ES-I3 (cell line): Measurements from ENCODE around the gene EP400.

ENCODE experiments used
- H3K36me3 ChIP-seq: 2 replicates; pipeline ENCODE4 v1.6.1; 2013; ENCODE audit warnings: mild to moderate bottlenecking, low read length, control low read depth, moderate library complexity; ENCODE audit not compliant: insufficient read depth
- H3K4me1 ChIP-seq: 2 replicates; pipeline ENCODE4 v1.6.1; 2013; ENCODE audit warnings: mild to moderate bottlenecking, control low read depth, low read length; ENCODE audit not compliant: insufficient read depth
- H3K9ac ChIP-seq: 2 replicates; pipeline ENCODE4 v1.6.1; 2013; ENCODE audit warnings: low read depth, mild to moderate bottlenecking, low read length, moderate library complexity
- H3K9me3 ChIP-seq: 2 replicates; pipeline ENCODE4 v1.6.1; 2013; ENCODE audit warnings: mild to moderate bottlenecking, low read length, moderate library complexity; ENCODE audit not compliant: control insufficient read depth, insufficient read depth

The EP400 gene

GRCh38 chr12:131908092-131909080, 41.4 kb upstream of the EP400 start:
- no peaks in the 10 kb centered on the region; the same call in 1 of the 2 replicates for H3K36me3 ChIP-seq
- no peaks in the 10 kb centered on the region for H3K9me3 ChIP-seq
- H3K9ac ChIP-seq, result no peak overlapping the region
- peaks cover 4% of the 10 kb centered on the region; the same call in 1 of the 2 replicates for H3K4me1 ChIP-seq

DNA sequence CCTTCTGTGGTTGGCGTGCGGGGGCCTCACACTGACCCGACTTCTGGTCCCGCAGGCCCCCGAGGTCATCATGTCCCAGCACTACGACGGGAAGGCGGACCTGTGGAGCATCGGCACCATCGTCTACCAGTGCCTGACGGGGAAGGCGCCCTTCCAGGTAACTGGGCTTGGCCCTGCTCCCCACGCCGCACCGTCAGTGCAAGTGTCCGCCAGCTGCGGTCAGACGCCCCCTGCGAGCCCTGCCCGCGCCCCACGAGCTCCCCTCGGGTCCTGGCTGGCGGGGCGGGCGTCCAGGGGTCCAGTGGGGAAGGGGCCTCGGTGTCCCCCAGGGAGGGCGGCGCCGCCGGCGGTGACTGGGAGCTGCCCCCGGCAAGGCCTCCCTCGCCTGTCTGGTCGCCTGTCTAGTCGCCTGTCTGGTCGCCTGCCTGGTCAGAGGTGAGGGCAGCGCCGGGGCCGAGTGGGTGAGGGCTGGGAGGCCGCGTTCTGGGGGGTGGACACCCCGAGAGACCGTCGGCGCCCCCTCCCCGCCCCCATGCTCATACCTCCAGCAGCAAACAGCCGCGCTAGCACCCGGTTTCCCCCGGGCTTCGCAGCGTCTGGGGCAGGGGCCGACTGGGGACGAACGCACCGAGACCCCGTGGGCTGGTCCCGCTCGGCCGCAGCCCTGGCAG, 40.5 kb upstream of the EP400 start:
- Histone ChIP-seq H3K9me3 (no peaks in the 10 kb centered on the region), H3K36me3 (peaks cover 5% of the 10 kb centered on the region; the same call in 1 of the 2 replicates), H3K9ac (no peak overlapping the region), H3K4me1 (peaks cover 4% of the 10 kb centered on the region; the same call in 1 of the 2 replicates)

DNA sequence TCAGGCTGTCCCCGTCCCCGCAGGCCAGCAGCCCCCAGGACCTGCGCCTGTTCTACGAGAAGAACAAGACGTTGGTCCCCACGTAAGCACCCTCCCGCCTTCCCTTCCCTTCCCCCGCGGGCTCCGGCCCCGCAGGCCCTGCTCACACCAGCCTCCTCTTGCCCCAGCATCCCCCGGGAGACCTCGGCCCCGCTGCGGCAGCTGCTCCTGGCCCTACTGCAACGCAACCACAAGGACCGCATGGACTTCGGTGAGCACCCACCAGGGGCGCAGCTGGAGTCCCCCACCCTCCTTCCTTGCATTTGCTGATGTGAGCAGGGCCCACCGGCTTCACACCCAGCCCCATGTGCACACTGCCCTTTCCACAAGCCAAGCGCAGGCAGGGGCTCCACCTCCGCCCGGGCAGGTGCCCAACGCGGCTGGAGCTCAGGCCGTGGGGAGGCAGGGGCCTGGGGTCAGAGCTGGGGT, 40.0 kb upstream of the EP400 start:
- H3K9ac ChIP-seq, result no peak overlapping the region
- no peaks in the 10 kb centered on the region for H3K9me3 ChIP-seq
- peaks cover 5% of the 10 kb centered on the region; the same call in 1 of the 2 replicates for H3K36me3 ChIP-seq
- H3K4me1 ChIP-seq, result peaks cover 4% of the 10 kb centered on the region; the same call in 1 of the 2 replicates

GRCh38 chr12:131910302-131911027, 39.3 kb upstream of the EP400 start:
- Histone ChIP-seq H3K9ac (no peak overlapping the region), H3K4me1 (peaks cover 4% of the 10 kb centered on the region; the same call in 1 of the 2 replicates), H3K36me3 (peaks cover 5% of the 10 kb centered on the region; the same call in 1 of the 2 replicates), H3K9me3 (no peaks in the 10 kb centered on the region)

DNA sequence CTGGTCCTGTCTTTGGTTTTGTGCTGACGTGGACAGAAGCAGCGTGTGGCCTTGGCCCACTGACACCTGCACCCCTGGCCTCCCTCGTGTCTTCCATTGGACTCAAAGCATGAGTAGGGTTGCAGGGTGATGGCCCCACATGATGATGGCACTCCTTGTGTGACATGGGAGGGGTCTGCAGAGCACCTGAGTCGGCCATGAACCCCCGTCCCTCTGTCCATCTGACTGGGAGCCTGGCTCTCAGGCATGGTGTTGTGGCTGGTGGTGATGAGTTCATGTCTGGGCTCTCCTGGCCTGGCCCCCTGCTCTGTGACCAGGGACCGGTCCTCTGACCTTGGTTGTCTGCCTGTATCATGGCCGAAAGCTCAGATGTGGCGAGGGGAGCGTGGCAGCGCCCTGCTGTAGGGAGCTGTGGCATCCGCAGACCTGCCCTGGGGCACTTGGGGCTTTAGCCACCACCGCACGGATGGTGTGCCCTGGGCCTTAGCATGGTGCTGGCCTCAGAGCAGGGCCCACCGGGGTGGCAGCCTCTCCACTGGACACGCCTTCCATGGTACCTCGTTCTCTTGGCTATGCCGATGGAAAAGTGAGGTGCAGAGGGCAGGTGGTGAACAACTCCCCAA, 38.6 kb upstream of the EP400 start:
- no peak overlapping the region for H3K9ac ChIP-seq
- peaks cover 4% of the 10 kb centered on the region; the same call in 1 of the 2 replicates for H3K4me1 ChIP-seq
- H3K9me3 ChIP-seq, result no peaks in the 10 kb centered on the region
- peaks cover 5% of the 10 kb centered on the region; the same call in 1 of the 2 replicates for H3K36me3 ChIP-seq

DNA sequence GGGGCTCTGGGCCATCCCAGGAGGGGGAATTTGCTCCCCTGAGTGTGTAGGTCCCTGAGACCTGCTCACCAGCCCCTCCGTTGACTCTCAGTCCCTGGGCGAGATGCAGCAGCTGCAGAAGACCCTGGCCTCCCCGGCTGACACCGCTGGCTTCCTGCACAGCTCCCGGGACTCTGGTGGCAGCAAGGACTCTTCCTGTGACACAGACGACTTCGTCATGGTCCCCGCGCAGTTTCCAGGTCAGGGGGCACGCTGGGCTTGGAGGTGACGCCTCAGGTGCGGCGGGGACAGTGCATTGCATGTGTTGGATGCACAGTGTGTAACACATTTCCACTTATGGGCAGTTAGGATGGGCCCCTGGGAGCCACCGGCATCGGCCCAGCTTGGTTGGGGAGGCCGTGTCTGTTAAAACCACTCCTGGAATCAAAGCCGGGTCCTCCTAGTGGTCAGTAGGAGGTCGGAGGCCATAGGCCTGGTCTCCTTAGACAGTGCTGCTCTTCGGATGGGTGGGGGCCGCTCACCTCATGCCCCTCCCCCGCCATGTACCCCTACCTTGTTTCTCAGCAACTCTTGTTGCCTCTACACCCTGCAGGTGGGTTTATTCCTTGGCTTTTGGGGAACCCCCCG, 37.8 kb upstream of the EP400 start:
- H3K36me3 ChIP-seq, result peaks cover 5% of the 10 kb centered on the region; the same call in 1 of the 2 replicates
- H3K9me3 ChIP-seq, result no peaks in the 10 kb centered on the region
- H3K4me1 ChIP-seq, result peaks cover 4% of the 10 kb centered on the region; the same call in 1 of the 2 replicates
- no peak overlapping the region for H3K9ac ChIP-seq

DNA sequence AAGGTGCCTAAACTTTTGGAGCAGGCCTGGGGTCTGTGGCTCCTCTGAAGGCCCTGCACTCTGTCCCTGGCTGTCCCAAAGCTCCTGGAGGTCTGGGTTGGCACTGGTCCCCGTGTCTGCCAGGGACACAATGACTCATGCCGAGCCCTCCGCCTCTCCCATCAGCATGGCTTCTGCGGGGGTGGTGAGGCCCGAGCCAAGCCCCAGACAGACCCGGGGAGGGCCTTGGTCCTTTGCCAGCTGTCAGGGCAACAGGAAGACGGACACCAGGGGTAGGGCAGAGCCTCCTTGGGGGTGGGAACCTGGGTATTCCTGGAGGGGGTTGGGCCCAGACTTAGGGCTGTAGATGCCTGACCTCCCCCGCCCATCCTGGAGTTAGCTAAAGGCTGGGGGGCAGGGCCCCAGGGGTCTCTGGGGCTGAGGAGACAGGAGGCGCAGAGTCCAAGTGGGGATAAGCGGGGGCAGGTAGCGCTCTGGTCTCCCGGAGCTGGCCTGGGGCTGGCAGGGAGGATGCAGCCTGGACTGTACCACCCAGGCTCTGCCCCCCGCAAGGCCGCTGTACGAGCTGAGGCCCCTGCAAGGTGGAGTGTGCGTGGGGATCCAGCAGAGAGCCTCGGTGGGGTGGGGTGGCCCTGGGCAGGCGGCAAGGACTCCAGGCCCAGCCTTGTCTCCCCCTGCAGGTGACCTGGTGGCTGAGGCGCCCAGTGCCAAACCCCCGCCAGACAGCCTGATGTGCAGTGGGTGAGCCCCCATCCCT, 37.0 kb upstream of the EP400 start:
- H3K4me1 ChIP-seq, result peaks cover 4% of the 10 kb centered on the region; the same call in 1 of the 2 replicates
- H3K9me3 ChIP-seq, result no peaks in the 10 kb centered on the region
- H3K36me3 ChIP-seq, result peaks cover 5% of the 10 kb centered on the region; the same call in 1 of the 2 replicates
- no peak overlapping the region for H3K9ac ChIP-seq

DNA sequence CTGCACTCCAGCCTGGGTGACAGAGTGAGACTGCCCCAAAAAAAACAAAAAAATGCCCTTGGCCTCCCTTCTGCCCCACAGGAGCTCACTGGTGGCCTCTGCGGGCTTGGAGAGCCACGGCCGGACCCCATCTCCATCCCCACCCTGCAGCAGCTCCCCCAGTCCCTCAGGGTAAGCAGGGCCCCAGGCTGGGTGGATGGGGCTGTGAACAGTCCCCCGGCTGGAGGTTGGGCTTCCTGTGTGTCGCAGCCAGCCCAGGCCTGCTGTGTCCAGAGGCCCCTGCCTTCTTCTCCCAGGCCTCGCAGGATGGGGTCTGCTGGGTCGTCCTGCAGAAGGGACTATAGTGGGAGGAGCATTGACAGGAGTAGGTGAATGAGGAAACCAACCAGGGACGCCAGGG, 36.1 kb upstream of the EP400 start:
- Histone ChIP-seq H3K9ac (no peak overlapping the region), H3K9me3 (no peaks in the 10 kb centered on the region), H3K4me1 (peaks cover 4% of the 10 kb centered on the region; the same call in 1 of the 2 replicates), H3K36me3 (peaks cover 5% of the 10 kb centered on the region; the same call in 1 of the 2 replicates)

GRCh38 chr12:131914179-131914702, 35.5 kb upstream of the EP400 start:
- Histone ChIP-seq H3K4me1 (peaks cover 4% of the 10 kb centered on the region; the same call in 1 of the 2 replicates), H3K9me3 (no peaks in the 10 kb centered on the region), H3K36me3 (peaks cover 5% of the 10 kb centered on the region; the same call in 1 of the 2 replicates), H3K9ac (no peak overlapping the region)

GRCh38 chr12:131915000-131915689, 34.6 kb upstream of the EP400 start:
- peaks cover 5% of the 10 kb centered on the region; the same call in 1 of the 2 replicates for H3K36me3 ChIP-seq

GRCh38 chr12:131915823-131916222, 33.9 kb upstream of the EP400 start:
- H3K36me3 ChIP-seq, result 0 out of 2 replicates have a peak, but pooled peaks cover 5% of the 10 kb centered on the region
- H3K9me3 ChIP-seq, result no peaks in the 10 kb centered on the region
- H3K4me1 ChIP-seq, result peaks cover 4% of the 10 kb centered on the region; the same call in 1 of the 2 replicates
- no peak overlapping the region for H3K9ac ChIP-seq

More at GRCh38 chr12:131915000-131915689, 34.6 kb upstream of the EP400 start:
- Histone ChIP-seq H3K9ac (no peak overlapping the region), H3K9me3 (no peaks in the 10 kb centered on the region), H3K4me1 (peaks cover 4% of the 10 kb centered on the region; the same call in 1 of the 2 replicates)
